ENCODE results near the gene TBPL1. TPM values are rescaled to one million over a fixed set of nuclear protein-coding genes. Genes with fewer than 3 reads are reported as not detected.
A peak's percentile ranks its signal among the peaks of the same experiment; 100 is the strongest.

Gene TBPL1
- total and polyA plus RNA-seq, 9 of the 15 experiments (the other 6 are each of a cell fraction or from before 2014, with no cell fraction given), result 78.1 to 152 (median 107) TPM

GRCh38 chr6:133903855-133904254, 49.2 kb upstream of the TBPL1 start:
- DNase-seq (ENCODE audit: extremely low read depth in 1 of 4, low spot score in 3 of 4), result no peak
- intact Hi-C loops (cut with micrococcal nuclease), result no loop called here
- CTCF ChIA-PET (ENCODE audit: low intra/inter-chr PET ratio), result no interaction called here
- BruUV-seq (replicated peaks), result no TSS peak
- POLR2A ChIA-PET, result interaction anchor here (1.0 kb wide), 1 partner anchor 9 kb away, joined by 3 read pairs; no protein-coding TSS in a partner anchor
- Histone ChIP-seq H3K9me1 (ENCODE audit: control insufficient read depth, insufficient read depth, low read length) (no peaks in the 10 kb centered on the region), H3K9ac (ENCODE audit: insufficient read depth in 1 of 2, low read depth in 2 of 2, low read length in 2 of 2) (no peak overlapping the region), H2AFZ (ENCODE audit: low read depth, low read length) (no peak overlapping the region), H3K9me3 (replicated peaks; ENCODE audit: control insufficient read depth, insufficient read depth, low read depth, low read length) (no peaks in the 10 kb centered on the region), H3K4me1 (replicated peaks in 1 of 2; ENCODE audit: control insufficient read depth in 2 of 2, insufficient read depth in 2 of 2, low read length in 2 of 2) (no peaks in the 10 kb centered on the region), H3K4me2 (ENCODE audit: insufficient read depth, low read length) (no peak overlapping the region), H3K27me3 (ENCODE audit: control insufficient read depth in 2 of 2, insufficient read depth in 2 of 2, low read length in 2 of 2) (peaks cover 3 to 8% of the 10 kb centered on the region in 2 experiments; a peak in 3 of 5 replicates), H4K20me1 (replicated peaks; ENCODE audit: control insufficient read depth, insufficient read depth, low read length) (no peaks in the 10 kb centered on the region), H3K79me2 (ENCODE audit: control insufficient read depth, insufficient read depth, low read length) (no peaks in the 10 kb centered on the region), H3K4me3 (no peak overlapping the region), H3K27ac (ENCODE audit: extremely low read depth, low read depth, low read length) (no peak overlapping the region), H3K36me3 (ENCODE audit: control insufficient read depth, insufficient read depth, low read length) (no peaks in the 10 kb centered on the region)
- in situ Hi-C loops (cut with MboI), result loop anchor here (25.0 kb wide), 2 partner anchors 942 to 1067 kb away; no protein-coding TSS in a partner anchor
- ATAC-seq, result no peak
- no peak for FAIRE-seq
- WGBS (ENCODE audit: insufficient coverage, low coverage, missing lambda C conversion rate), result 0% methylated on average over 2 of the region's 2 CpGs
- no peak for TF ChIP-seq SAP30 (IDR thresholded peaks at IDR 0.05; ENCODE audit: borderline replicate concordance, insufficient read depth, low read depth, low read length, poor library complexity, severe bottlenecking)
- TF ChIP-seq NFYB (IDR thresholded peaks at IDR 0.05; ENCODE audit: extremely low read depth, insufficient read length), result no peak
- TF ChIP-seq ZNF398 (CRISPR knock-in tag; IDR thresholded peaks at IDR 0.05), result no peak
- no peak for TF ChIP-seq GATAD2B (IDR thresholded peaks at IDR 0.05; ENCODE audit: borderline replicate concordance)
- TF ChIP-seq ETV1 (tag; conservative IDR thresholded peaks at IDR 0.05; ENCODE audit: low read depth), result no peak
- TF ChIP-seq NFE2L1 (tag; IDR thresholded peaks at IDR 0.05; ENCODE audit: borderline replicate concordance, low read depth), result no peak
- TF ChIP-seq CGGBP1 (CRISPR knock-in tag; IDR thresholded peaks at IDR 0.05), result no peak
- TF ChIP-seq MECOM (CRISPR knock-in tag; IDR thresholded peaks at IDR 0.05), result no peak
- no peak for TF ChIP-seq NFRKB (IDR thresholded peaks at IDR 0.05; ENCODE audit: low read depth)
- TF ChIP-seq TOE1 (IDR thresholded peaks at IDR 0.05; ENCODE audit: borderline replicate concordance), result no peak
- no peak for TF ChIP-seq TOE1 (CRISPR knock-in tag; IDR thresholded peaks at IDR 0.05; ENCODE audit: borderline replicate concordance, low read depth)
- peak; percentile 56 for TF ChIP-seq C11orf30 (IDR thresholded peaks at IDR 0.05; ENCODE audit: low read depth)
- no peak for TF ChIP-seq ETV6 (IDR thresholded peaks at IDR 0.05; ENCODE audit: borderline replicate concordance in 1 of 2, low read depth in 2 of 2, low read length in 1 of 2)
- no peak for TF ChIP-seq ETV6 (CRISPR knock-in tag; IDR thresholded peaks at IDR 0.05; ENCODE audit: borderline replicate concordance)
- TF ChIP-seq ARID3B (CRISPR knock-in tag; IDR thresholded peaks at IDR 0.05; ENCODE audit: borderline replicate concordance), result no peak
- no peak for TF ChIP-seq ZNF511 (CRISPR knock-in tag; IDR thresholded peaks at IDR 0.05)
- TF ChIP-seq PRMT5 (CRISPR knock-in tag; IDR thresholded peaks at IDR 0.05), result no peak
- no peak for TF ChIP-seq TEAD4 (IDR thresholded peaks at IDR 0.05; ENCODE audit: low read length)
- TF ChIP-seq TEAD4 (CRISPR knock-in tag; IDR thresholded peaks at IDR 0.05; ENCODE audit: borderline replicate concordance), result no peak

Measured in K562 (cell line).